22Rv1 (cell line): Measurements from ENCODE around the gene NLRC3.

ENCODE experiments used
- H3K27ac ChIP-seq: fragments of 450-650 bp; 2 replicates; pipeline ENCODE4 v1.5.1; 2017
- ZFX ChIP-seq: fragments of 450-650 bp; IDR thresholded peaks from 2 replicates; pipeline ENCODE4 v1.6.1; 2017; ENCODE audit warnings: antibody characterized with exemption, borderline replicate concordance
- TF ChIP-seq, protein P1 (sequence below): fragments of 450-650 bp; IDR thresholded peaks from 2 replicates; pipeline ENCODE4 v1.5.1; 2017; ENCODE audit warnings: mild to moderate bottlenecking

The NLRC3 gene

DNA sequence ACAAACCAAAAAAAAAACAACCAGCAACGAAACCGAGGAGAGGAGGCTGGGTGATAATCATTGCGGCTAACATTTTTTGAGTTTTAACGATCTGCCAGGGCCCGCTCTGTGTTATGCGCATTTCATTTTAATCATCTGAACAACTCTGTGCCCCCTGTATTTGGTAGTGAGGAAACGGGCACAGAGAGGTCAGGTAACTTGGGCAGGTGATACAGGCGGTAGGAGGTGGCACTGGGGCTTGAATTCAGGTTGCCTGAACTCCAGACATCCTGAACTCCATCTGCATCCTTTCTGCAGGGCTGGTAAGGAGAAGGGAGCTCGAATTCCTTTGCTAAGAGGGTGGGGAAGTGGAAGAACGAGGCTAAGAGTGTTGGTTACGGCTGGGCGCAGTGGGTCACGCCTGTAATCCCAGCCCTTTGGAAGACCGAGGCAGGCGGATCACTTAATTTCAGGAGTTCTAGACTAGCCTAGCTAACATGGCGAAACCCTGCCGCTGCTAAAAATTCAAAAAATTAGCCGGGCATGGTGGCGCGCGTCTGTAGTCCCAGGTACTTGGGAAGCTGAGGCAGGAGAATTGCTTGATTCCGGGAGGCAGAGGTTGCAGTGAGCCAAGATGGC lies 75.3 kb downstream of the NLRC3 start:
- H3K27ac ChIP-seq, result peak overlapping the region; percentile 70
- TF ChIP-seq, protein P1, sequence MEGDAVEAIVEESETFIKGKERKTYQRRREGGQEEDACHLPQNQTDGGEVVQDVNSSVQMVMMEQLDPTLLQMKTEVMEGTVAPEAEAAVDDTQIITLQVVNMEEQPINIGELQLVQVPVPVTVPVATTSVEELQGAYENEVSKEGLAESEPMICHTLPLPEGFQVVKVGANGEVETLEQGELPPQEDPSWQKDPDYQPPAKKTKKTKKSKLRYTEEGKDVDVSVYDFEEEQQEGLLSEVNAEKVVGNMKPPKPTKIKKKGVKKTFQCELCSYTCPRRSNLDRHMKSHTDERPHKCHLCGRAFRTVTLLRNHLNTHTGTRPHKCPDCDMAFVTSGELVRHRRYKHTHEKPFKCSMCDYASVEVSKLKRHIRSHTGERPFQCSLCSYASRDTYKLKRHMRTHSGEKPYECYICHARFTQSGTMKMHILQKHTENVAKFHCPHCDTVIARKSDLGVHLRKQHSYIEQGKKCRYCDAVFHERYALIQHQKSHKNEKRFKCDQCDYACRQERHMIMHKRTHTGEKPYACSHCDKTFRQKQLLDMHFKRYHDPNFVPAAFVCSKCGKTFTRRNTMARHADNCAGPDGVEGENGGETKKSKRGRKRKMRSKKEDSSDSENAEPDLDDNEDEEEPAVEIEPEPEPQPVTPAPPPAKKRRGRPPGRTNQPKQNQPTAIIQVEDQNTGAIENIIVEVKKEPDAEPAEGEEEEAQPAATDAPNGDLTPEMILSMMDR, result no peak
- no peak for TF ChIP-seq ZFX

DNA sequence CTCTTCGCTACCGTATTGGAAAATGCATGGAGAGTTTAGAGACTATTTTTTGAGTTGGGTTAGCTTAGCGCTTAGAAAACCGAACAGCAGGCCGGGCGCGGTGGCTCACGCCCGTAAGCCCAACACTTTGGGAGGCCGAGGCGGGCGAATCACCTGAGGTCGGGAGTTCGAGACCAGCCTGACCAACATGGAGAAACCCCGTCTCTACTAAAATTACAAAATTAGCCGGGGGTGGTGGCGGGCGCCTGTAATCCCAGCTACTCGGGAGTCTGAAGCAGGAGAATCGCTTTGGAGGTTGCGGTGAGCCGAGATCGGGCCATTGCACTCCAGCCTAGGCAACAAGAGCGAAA lies 75.8 kb downstream of the NLRC3 start:
- H3K27ac ChIP-seq, result peak overlapping the region; percentile 70

- no peak overlapping the region for H3K27ac ChIP-seq
- no peak for TF ChIP-seq ZFX
- TF ChIP-seq, protein P1, result no peak
Measured at GRCh38 chr16:3498988-3499387, 78.2 kb downstream of the NLRC3 start.

GRCh38 chr16:3497771-3498170 lies 79.4 kb downstream of the NLRC3 start:
- TF ChIP-seq, protein P1, result no peak
- TF ChIP-seq ZFX, result no peak
- H3K27ac ChIP-seq, result no peak overlapping the region

DNA sequence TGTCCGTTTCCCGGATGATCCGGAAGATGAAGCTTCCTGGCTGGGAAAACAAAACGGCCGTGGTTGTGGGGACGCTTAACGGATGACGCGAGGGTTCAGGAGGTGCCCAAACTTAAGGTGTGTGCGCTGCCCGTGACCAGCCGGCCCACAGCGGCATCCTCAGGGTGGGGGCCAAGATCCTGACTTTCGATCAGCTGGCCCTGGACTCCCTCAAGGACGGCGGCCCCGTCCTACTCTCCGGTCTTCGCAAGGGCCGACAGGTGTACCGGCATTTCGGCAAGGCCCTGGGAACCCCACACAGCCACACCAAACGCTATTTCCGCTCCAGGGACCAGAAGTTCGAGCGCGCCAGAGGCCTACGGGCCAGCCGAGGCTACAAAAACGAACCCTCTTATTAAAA lies 80.8 kb downstream of the NLRC3 start:
- TF ChIP-seq, protein P1, result no peak
- no peak for TF ChIP-seq ZFX
- no peak overlapping the region for H3K27ac ChIP-seq

DNA sequence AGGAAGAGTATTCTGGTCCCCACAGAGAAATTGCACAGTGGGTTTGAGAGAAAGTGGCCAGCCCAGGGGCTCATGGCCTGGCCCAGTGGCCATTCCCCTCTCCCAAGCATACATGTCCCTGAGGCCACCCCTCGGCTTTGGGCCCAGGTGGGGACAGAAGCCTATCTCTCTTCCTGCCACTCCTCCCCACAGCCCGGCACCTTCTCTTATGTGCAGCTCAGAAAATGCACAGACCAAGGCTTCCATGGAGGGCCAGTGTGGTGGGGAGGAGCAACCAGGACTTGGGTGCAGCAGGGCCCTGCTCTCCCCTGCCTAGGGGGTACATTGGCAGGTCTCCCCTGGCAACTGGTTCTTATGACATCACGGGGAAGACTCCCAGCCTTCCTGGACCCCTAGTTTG lies 82.0 kb downstream of the NLRC3 start, which contains the start of gene C16orf90:
Gene C16orf90, minus strand, starts transcription at position 314 of the 400 bp plus-strand sequence. Its CDS starts 68 bp downstream, at position 246.
- TF ChIP-seq, protein P1, result no peak
- TF ChIP-seq ZFX, result no peak
- no peak within 1 kb of the TSS for H3K27ac ChIP-seq

DNA sequence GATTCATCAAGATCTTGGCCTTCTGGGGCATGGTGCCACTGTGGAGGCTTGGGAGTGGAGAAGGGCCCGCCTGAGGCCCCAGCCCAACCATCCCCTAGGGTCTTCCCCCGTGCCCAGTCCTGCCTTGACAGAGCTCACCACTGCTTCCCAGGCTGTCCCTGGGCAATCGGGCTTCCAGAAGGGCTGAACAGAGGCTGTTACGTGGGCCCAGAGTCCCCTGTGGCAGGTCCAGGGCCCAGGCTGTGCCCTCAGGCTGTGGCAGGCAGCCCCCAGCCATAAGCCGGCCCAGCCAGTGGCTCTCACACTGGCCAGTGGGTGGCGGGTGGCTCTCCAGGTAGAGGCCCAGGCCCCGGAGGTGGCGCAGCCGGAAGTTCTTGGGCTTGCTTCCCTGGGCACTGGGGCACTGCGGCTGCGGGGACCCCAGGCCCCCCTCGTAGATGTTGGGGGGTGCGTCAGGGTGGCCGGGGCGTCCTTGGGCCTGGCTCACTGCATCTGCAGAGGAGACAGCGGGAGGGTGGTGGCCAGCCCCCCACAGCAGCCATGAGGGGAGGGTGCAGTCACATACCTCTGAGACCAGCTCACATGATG lies 82.7 kb downstream of the NLRC3 start:
- TF ChIP-seq, protein P1, result no peak
- no peak for TF ChIP-seq ZFX
- H3K27ac ChIP-seq, result no peak overlapping the region
